Lung (tissue), 12 donors: ENCODE results near the gene NFATC4. TPM values are rescaled to one million over a fixed set of nuclear protein-coding genes. Genes with fewer than 3 reads are reported as not detected.

Source experiments
- ATAC-seq: fragments of 200-7000 bp; cut with Tn5 transposase; one replicate; pipeline ENCODE4 v1.9.1; 2020; ENCODE audit warnings: moderate number of reproducible peaks; ENCODE audit not compliant: insufficient read depth, low FRiP score
- DNase-seq, 3 donors: peaks; one replicate each; pipeline ENCODE4 v3.0.0-alpha.2; 2013 to 2017
- H3K27ac ChIP-seq, 2 donors: one replicate each; pipeline ENCODE4 v1.5.1; 2013; ENCODE audit warnings: mild to moderate bottlenecking in 2 of 2, moderate library complexity in 2 of 2, control low read depth in 1 of 2, inconsistent platforms in 1 of 2, low read depth in 1 of 2, low read length in 1 of 2
- H3K27me3 ChIP-seq, 3 donors: one replicate each; pipeline ENCODE4 v1.5.1; 2013; ENCODE audit warnings: low read length in 2 of 3; ENCODE audit not compliant: control insufficient read depth in 3 of 3, insufficient read depth in 3 of 3
- H3K36me3 ChIP-seq, 4 donors: one replicate each; pipeline ENCODE4 v1.5.1; 2013; ENCODE audit warnings: low read length in 4 of 4, mild to moderate bottlenecking in 1 of 4, moderate library complexity in 1 of 4; ENCODE audit not compliant: control insufficient read depth in 4 of 4, insufficient read depth in 4 of 4
- H3K4me1 ChIP-seq, 5 donors: one replicate each; pipeline ENCODE4 v1.5.1; 2013; ENCODE audit warnings: low read length in 5 of 5, mild to moderate bottlenecking in 2 of 5, moderate library complexity in 1 of 5; ENCODE audit not compliant: control insufficient read depth in 5 of 5, insufficient read depth in 5 of 5
- H3K4me3 ChIP-seq: one replicate; pipeline ENCODE4 v1.5.1; 2013; ENCODE audit warnings: mild to moderate bottlenecking, control low read depth, moderate library complexity
- H3K9ac ChIP-seq, 2 donors: one replicate each; pipeline ENCODE4 v1.5.1; 2013; ENCODE audit warnings: low read length in 2 of 2, control low read depth in 1 of 2; ENCODE audit not compliant: insufficient read depth in 1 of 2
- H3K9me3 ChIP-seq, 4 donors: one replicate each; pipeline ENCODE4 v1.5.1; 2013; ENCODE audit warnings: low read length in 3 of 4, mild to moderate bottlenecking in 1 of 4, moderate library complexity in 1 of 4; ENCODE audit not compliant: control insufficient read depth in 4 of 4, insufficient read depth in 3 of 4
- WGBS, 2 donors: extraction: QIAGEN DNeasy Blood & Tissue Kit; methylation state at CpG; one replicate each; pipeline ENCODE4 v1.1.7; 2013; 5-methylcytosine and 5-hydroxymethylcytosine counted together
- polyA plus RNA-seq, 2 donors: library from polyadenylated mRNA; stranded (reverse); fragments of 200-250 nt; gene quantifications; one replicate each; pipeline ENCODE4 v1.2.1, GENCODE V29; 2013
- total RNA-seq, 2 donors: library from RNA; depleted of rRNA in 1 of 2; stranded (reverse); fragments of >200 nt in 1 of 2; gene quantifications; one replicate each; pipeline ENCODE4 v1.2.1, GENCODE V29; 2014 to 2021
- TF ChIP-seq, protein P1 (sequence below): IDR thresholded peaks from 2 replicates; pipeline ENCODE4 v1.5.1; 2012; ENCODE audit warnings: mild to moderate bottlenecking; ENCODE audit errors: control extremely low read depth, extremely low read depth
- donor health status: control.
- donor health status: control.
- donor health status: Bipolar disorder and iron deficiency.
- donor health status: healthy.
- donor health status: DM: yes; HTN: yes; CAD: no.

Gene NFATC4
- total and polyA plus RNA-seq, 4 donors, result 13.9 to 71.4 (median 38.4) TPM

DNA sequence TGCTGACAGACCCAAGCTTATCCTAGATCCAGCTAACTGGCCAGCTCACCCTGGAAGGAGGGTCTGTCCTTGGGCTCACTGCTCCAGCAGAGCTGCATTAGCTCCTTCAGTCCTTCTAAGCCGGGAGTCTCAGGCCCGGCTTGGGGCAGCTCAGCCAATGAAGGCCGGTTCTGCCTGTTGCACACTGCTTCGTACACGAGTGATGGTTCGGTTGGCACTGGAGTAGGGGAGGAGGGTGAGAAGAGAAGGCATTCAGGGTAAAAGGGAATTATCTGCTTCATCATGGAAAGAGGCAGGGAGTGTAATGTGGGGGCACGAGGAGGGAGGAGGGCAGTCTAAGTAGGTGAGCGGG, 30.2 kb upstream of the NFATC4 start:
- Histone ChIP-seq H3K27ac (no peak overlapping the region), H3K36me3 (peaks cover 0 to 5% (median 0%) of the 10 kb centered on the region in 4 donors), H3K9ac (no peak overlapping the region), H3K27me3 (peaks cover 0 to 71% (median 54%) of the 10 kb centered on the region in 3 donors), H3K4me3 (no peak overlapping the region), H3K4me1 (peaks cover 0 to 23% (median 15%) of the 10 kb centered on the region in 5 donors), H3K9me3 (no peaks in the 10 kb centered on the region)
- DNase-seq (no peak), ATAC-seq (no peak)
- 95 to 96% methylated on average over 8 of the region's 8 CpGs for WGBS, 2 donors
- TF ChIP-seq, protein P1, sequence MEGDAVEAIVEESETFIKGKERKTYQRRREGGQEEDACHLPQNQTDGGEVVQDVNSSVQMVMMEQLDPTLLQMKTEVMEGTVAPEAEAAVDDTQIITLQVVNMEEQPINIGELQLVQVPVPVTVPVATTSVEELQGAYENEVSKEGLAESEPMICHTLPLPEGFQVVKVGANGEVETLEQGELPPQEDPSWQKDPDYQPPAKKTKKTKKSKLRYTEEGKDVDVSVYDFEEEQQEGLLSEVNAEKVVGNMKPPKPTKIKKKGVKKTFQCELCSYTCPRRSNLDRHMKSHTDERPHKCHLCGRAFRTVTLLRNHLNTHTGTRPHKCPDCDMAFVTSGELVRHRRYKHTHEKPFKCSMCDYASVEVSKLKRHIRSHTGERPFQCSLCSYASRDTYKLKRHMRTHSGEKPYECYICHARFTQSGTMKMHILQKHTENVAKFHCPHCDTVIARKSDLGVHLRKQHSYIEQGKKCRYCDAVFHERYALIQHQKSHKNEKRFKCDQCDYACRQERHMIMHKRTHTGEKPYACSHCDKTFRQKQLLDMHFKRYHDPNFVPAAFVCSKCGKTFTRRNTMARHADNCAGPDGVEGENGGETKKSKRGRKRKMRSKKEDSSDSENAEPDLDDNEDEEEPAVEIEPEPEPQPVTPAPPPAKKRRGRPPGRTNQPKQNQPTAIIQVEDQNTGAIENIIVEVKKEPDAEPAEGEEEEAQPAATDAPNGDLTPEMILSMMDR, result no peak

DNA sequence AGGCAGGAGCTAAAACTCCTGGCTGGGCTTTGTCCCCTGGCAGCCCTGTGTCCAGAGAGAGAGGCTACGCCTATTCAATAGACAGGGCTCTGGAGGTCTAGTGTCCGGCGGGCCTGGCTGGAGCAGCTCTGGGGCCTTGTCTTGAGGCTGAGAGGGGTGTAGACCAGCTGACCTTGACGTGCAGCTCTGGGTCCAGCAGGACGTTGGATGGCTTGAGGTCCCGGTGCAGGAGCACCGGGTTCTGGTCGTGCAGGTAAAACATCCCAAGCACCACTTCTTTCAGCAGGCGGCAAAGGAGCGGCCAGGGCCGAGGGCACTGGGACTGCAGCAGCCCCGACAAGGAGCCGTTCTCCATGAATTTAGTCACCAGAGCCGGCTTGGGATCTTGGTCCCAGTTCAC, 29.1 kb upstream of the NFATC4 start:
- peaks cover 0 to 22% (median 15%) of the 10 kb centered on the region in 5 donors for H3K4me1 ChIP-seq
- ATAC-seq (no peak), DNase-seq (no peak)
- 76 to 80% methylated on average over 14 of the region's 14 CpGs for WGBS, 2 donors
- peaks cover 0 to 5% (median 0%) of the 10 kb centered on the region in 4 donors for H3K36me3 ChIP-seq
- H3K27ac ChIP-seq, result peak overlapping the region in 1 of 2 donors; percentile 80
- no peak overlapping the region for H3K4me3 ChIP-seq
- peak overlapping the region in 1 of 2 donors; percentile 5 for H3K9ac ChIP-seq
- H3K9me3 ChIP-seq, result no peaks in the 10 kb centered on the region
- peaks cover 0 to 69% (median 52%) of the 10 kb centered on the region in 3 donors for H3K27me3 ChIP-seq
- TF ChIP-seq, protein P1, result no peak

DNA sequence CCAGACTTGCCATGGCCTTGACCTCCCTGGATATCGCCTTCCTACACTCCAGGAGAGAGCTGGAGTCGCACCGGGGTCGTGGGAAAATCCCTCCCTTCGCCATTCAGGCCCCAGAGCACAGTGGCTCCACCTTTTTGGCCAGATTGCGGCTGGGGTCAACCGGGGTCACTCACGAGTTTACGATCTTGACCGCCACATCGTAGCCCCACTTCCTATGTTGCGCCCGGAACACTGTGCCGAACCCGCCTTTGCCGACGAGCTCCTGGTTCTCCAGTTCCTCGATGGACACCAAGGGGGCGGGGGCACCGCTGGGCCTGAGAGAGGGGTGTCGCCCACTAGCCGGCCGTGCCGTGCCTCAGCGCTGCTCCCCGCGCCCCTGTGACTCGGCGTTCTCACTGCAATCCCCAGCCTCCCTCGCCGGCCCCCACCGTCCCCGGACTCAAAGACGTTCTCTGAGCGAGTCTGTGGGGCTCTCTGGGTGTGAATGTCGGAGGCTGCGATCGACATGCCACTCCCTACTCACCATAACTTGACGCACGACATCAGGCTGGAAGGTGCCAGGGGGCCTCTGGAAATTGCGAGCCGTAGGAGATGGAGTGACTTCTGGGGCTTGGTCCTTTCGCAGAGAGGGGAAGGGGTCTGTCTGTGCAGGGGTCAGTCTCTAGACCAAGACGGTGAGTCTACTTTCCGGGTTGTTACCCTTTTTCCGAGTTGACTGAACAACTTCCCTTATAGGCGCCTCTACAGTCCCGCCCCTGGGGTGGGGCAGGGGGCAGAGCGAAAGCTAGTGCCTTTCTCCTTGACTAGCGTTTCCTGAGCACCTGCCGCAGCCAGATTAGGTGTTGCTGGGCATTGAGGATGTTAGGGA, 28.5 kb upstream of the NFATC4 start, which contains the start of gene RIPK3:
Gene RIPK3 (minus strand): TSS at position 708 of the 868 bp plus-strand sequence. CDS start 165 bp downstream, at position 543.
- peaks cover 0 to 65% (median 48%) of the 10 kb centered on the region in 3 donors for H3K27me3 ChIP-seq
- peak; percentile 66 for ATAC-seq
- no peaks in the 10 kb centered on the region for H3K9me3 ChIP-seq
- H3K4me1 ChIP-seq, result peaks cover 0 to 22% (median 11%) of the 10 kb centered on the region in 5 donors
- TF ChIP-seq, protein P1, result no peak
- peak within 1 kb of the TSS in 1 of 2 donors; percentile 80 for H3K27ac ChIP-seq
- H3K36me3 ChIP-seq, result peaks cover 0 to 5% (median 0%) of the 10 kb centered on the region in 4 donors
- H3K9ac ChIP-seq, result peak within 1 kb of the TSS; percentile 5 to 44
- 6% methylated on average over 51 of the region's 51 CpGs for WGBS, 2 donors
- peak in 2 of 3 donors; percentile 18 to 38 for DNase-seq
- peak within 1 kb of the TSS; percentile 44 for H3K4me3 ChIP-seq
